ENCODE measurements around the gene ST6GALNAC2.

Gene ST6GALNAC2

GRCh38 chr17:76540381-76541300 lies 45.0 kb downstream of the ST6GALNAC2 start (continued):
- TF ChIP-seq, protein P1, sequence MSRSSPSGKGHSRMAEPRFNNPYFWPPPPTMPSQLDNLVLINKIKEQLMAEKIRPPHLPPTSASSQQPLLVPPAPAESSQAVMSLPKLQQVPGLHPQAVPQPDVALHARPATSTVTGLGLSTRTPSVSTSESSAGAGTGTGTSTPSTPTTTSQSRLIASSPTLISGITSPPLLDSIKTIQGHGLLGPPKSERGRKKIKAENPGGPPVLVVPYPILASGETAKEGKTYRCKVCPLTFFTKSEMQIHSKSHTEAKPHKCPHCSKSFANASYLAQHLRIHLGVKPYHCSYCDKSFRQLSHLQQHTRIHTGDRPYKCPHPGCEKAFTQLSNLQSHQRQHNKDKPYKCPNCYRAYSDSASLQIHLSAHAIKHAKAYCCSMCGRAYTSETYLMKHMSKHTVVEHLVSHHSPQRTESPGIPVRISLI (tag by site-specific recombination; IDR thresholded peaks at IDR 0.05) = no peak
- TF ChIP-seq ZNF423 (tag by site-specific recombination; IDR thresholded peaks at IDR 0.05) = peak; percentile 83
- TF ChIP-seq PBX3 (CRISPR knock-in tag; IDR thresholded peaks at IDR 0.05) = no peak
- TF ChIP-seq WT1 (tag by site-specific recombination; IDR thresholded peaks at IDR 0.05) = peak; percentile 87
- TF ChIP-seq, protein P2, sequence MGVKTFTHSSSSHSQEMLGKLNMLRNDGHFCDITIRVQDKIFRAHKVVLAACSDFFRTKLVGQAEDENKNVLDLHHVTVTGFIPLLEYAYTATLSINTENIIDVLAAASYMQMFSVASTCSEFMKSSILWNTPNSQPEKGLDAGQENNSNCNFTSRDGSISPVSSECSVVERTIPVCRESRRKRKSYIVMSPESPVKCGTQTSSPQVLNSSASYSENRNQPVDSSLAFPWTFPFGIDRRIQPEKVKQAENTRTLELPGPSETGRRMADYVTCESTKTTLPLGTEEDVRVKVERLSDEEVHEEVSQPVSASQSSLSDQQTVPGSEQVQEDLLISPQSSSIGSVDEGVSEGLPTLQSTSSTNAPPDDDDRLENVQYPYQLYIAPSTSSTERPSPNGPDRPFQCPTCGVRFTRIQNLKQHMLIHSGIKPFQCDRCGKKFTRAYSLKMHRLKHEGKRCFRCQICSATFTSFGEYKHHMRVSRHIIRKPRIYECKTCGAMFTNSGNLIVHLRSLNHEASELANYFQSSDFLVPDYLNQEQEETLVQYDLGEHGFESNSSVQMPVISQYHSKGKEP (tag by site-specific recombination; IDR thresholded peaks at IDR 0.05) = no peak
- TF ChIP-seq ZNF341 (tag by site-specific recombination; IDR thresholded peaks at IDR 0.05; ENCODE audit: low read depth) = peak; percentile 87
- TF ChIP-seq, protein P3, sequence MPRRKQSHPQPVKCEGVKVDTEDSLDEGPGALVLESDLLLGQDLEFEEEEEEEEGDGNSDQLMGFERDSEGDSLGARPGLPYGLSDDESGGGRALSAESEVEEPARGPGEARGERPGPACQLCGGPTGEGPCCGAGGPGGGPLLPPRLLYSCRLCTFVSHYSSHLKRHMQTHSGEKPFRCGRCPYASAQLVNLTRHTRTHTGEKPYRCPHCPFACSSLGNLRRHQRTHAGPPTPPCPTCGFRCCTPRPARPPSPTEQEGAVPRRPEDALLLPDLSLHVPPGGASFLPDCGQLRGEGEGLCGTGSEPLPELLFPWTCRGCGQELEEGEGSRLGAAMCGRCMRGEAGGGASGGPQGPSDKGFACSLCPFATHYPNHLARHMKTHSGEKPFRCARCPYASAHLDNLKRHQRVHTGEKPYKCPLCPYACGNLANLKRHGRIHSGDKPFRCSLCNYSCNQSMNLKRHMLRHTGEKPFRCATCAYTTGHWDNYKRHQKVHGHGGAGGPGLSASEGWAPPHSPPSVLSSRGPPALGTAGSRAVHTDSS (tag by site-specific recombination; IDR thresholded peaks at IDR 0.05) = no peak; the same call in 1 of the 2 replicates
- peak; percentile 90 for TF ChIP-seq SP2 (tag by site-specific recombination; IDR thresholded peaks at IDR 0.05)
- no peak for TF ChIP-seq TSHZ1 (tag by site-specific recombination; IDR thresholded peaks at IDR 0.05; ENCODE audit: borderline replicate concordance)
- TF ChIP-seq ZNF610 (tag by site-specific recombination; IDR thresholded peaks at IDR 0.05; ENCODE audit: borderline replicate concordance) = no peak
- TF ChIP-seq SCRT2 (tag by site-specific recombination; IDR thresholded peaks at IDR 0.05) = peak; percentile 47; the same call in 1 of the 2 replicates
- TF ChIP-seq ZNF548 (tag by site-specific recombination; IDR thresholded peaks at IDR 0.05) = no peak
- no peak for TF ChIP-seq ZNF112 (tag by site-specific recombination; IDR thresholded peaks at IDR 0.05)
- no peak for TF ChIP-seq ZNF292 (tag by site-specific recombination; IDR thresholded peaks at IDR 0.05; ENCODE audit: borderline replicate concordance, low read depth)
- TF ChIP-seq ZNF792 (tag by site-specific recombination; IDR thresholded peaks at IDR 0.05) = no peak
- TF ChIP-seq ZNF621 (tag by site-specific recombination; IDR thresholded peaks at IDR 0.05) = no peak
- no peak for TF ChIP-seq ZNF416 (tag by site-specific recombination; IDR thresholded peaks at IDR 0.05)
- TF ChIP-seq, protein P4, sequence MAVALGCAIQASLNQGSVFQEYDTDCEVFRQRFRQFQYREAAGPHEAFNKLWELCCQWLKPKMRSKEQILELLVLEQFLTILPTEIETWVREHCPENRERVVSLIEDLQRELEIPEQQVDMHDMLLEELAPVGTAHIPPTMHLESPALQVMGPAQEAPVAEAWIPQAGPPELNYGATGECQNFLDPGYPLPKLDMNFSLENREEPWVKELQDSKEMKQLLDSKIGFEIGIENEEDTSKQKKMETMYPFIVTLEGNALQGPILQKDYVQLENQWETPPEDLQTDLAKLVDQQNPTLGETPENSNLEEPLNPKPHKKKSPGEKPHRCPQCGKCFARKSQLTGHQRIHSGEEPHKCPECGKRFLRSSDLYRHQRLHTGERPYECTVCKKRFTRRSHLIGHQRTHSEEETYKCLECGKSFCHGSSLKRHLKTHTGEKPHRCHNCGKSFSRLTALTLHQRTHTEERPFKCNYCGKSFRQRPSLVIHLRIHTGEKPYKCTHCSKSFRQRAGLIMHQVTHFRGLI (tag by site-specific recombination; IDR thresholded peaks at IDR 0.05) = no peak
- TF ChIP-seq ZBTB20 (tag by site-specific recombination; IDR thresholded peaks at IDR 0.05) = peak; percentile 29; the same call in 1 of the 2 replicates
- TF ChIP-seq ZNF121 (tag by site-specific recombination; IDR thresholded peaks at IDR 0.05) = no peak
- TF ChIP-seq KLF1 (tag by site-specific recombination; IDR thresholded peaks at IDR 0.05) = 0 out of 2 replicates have a peak, but pooled peaks have one; percentile 11
- no peak for TF ChIP-seq ZNF157 (tag by site-specific recombination; IDR thresholded peaks at IDR 0.05)
- TF ChIP-seq KLF7 (tag by site-specific recombination; IDR thresholded peaks at IDR 0.05; ENCODE audit: borderline replicate concordance) = no peak
- TF ChIP-seq ZNF391 (tag by site-specific recombination; IDR thresholded peaks at IDR 0.05; ENCODE audit: borderline replicate concordance, low read depth) = peak; percentile 61; the same call in 1 of the 2 replicates
- no peak for TF ChIP-seq ZBTB21 (tag by site-specific recombination; IDR thresholded peaks at IDR 0.05)
- TF ChIP-seq ZNF202 (tag by site-specific recombination; IDR thresholded peaks at IDR 0.05; ENCODE audit: borderline replicate concordance) = no peak
- no peak for TF ChIP-seq ZNF544 (tag by site-specific recombination; IDR thresholded peaks at IDR 0.05)
- no peak for TF ChIP-seq ZNF433 (tag by site-specific recombination; IDR thresholded peaks at IDR 0.05; ENCODE audit: low read depth)
- TF ChIP-seq SP3 (tag by site-specific recombination; IDR thresholded peaks at IDR 0.05) = peak; percentile 69
